ENCODE data around the gene NUP93.

NUP93 gene

DNA sequence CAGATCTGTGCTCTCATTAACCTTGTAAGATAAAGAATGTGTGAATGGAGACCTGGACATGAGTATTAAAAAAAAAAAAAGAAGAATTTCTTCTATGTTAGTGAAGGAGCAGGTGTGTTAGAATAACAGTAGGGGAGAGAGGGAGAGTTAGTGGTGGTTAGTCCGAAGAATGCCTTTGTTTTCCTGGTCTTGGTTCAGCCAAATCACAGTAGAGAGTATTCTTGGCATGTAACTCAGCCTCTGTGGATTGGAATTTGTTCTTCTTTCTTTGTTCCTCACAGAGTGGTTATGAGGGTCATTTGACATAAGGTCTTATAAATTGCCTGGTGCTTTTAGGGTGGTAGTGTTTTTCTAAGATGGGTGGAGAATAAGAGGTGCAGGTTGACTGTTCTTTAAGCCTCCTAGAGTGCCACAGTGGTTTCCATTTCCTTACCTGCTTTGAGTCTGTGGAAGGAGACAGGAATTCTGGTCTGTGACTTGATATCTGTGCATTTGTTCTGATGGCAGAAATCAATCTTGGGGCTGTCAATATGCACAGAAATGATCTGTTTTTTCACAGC is 17.6 kb downstream of the NUP93 start:
- Histone ChIP-seq H3F3A (ENCODE audit: low read depth) (no peaks in the 10 kb centered on the region), H3K9me2 (replicated peaks; ENCODE audit: low read depth, low read length) (no peaks in the 10 kb centered on the region), H3K36me3 (ENCODE audit: insufficient read depth, low read length) (peaks cover 41% of the 10 kb centered on the region; the same call in 1 of the 2 replicates), H2AFZ (ENCODE audit: low read length) (no peak overlapping the region), H4K20me1 (ENCODE audit: insufficient read depth, low read length, poor library complexity, severe bottlenecking) (peaks cover 10% of the 10 kb centered on the region), H3K4me1 (ENCODE audit: insufficient read depth, low read length, poor library complexity, severe bottlenecking) (no peaks in the 10 kb centered on the region), H3K9ac (ENCODE audit: low read depth, low read length, poor library complexity, severe bottlenecking) (no peak overlapping the region), H3K79me2 (ENCODE audit: insufficient read depth, low read length) (peaks cover 53% of the 10 kb centered on the region), H3K4me2 (ENCODE audit: low read depth, low read length, poor library complexity, severe bottlenecking) (no peak overlapping the region), H3K27me3 (ENCODE audit: insufficient read depth, low read length, poor library complexity, severe bottlenecking) (no peaks in the 10 kb centered on the region), H3K9me3 (ENCODE audit: insufficient read depth, low read depth, low read length) (no peaks in the 10 kb centered on the region), H3K4me3 (ENCODE audit: low read length, poor library complexity, severe bottlenecking) (no peak overlapping the region)
- TF ChIP-seq, protein P1, sequence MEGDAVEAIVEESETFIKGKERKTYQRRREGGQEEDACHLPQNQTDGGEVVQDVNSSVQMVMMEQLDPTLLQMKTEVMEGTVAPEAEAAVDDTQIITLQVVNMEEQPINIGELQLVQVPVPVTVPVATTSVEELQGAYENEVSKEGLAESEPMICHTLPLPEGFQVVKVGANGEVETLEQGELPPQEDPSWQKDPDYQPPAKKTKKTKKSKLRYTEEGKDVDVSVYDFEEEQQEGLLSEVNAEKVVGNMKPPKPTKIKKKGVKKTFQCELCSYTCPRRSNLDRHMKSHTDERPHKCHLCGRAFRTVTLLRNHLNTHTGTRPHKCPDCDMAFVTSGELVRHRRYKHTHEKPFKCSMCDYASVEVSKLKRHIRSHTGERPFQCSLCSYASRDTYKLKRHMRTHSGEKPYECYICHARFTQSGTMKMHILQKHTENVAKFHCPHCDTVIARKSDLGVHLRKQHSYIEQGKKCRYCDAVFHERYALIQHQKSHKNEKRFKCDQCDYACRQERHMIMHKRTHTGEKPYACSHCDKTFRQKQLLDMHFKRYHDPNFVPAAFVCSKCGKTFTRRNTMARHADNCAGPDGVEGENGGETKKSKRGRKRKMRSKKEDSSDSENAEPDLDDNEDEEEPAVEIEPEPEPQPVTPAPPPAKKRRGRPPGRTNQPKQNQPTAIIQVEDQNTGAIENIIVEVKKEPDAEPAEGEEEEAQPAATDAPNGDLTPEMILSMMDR (conservative IDR thresholded peaks at IDR 0.05; ENCODE audit: low read length), result no peak
- TF ChIP-seq EZH2phosphoT487 (IDR thresholded peaks at IDR 0.05; ENCODE audit: borderline replicate concordance), result no peak

DNA sequence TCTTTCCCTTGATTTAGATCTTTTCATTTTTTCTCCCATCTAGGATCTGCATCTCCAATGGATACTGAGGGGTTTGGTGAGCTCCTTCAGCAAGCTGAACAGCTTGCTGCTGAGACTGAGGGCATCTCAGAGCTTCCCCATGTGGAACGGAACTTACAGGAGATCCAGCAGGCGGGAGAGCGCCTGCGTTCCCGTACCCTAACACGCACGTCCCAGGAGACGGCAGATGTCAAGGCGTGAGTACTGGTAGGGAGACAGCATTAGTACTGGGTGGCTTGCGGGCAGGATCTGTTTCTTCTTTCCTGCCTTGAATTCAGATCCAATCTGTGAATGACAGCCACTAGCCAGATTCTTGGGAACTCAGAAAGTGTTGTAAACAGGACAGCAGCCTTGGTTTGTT is 18.3 kb downstream of the NUP93 start:
- no peak overlapping the region for H2AFZ ChIP-seq (ENCODE audit: low read length)
- no peaks in the 10 kb centered on the region for H3F3A ChIP-seq (ENCODE audit: low read depth)
- H3K9ac ChIP-seq (ENCODE audit: low read depth, low read length, poor library complexity, severe bottlenecking), result no peak overlapping the region
- H3K4me3 ChIP-seq (ENCODE audit: low read length, poor library complexity, severe bottlenecking), result no peak overlapping the region
- peaks cover 47% of the 10 kb centered on the region for H3K79me2 ChIP-seq (ENCODE audit: insufficient read depth, low read length)
- H3K4me1 ChIP-seq (ENCODE audit: insufficient read depth, low read length, poor library complexity, severe bottlenecking), result no peaks in the 10 kb centered on the region
- peaks cover 4% of the 10 kb centered on the region for H4K20me1 ChIP-seq (ENCODE audit: insufficient read depth, low read length, poor library complexity, severe bottlenecking)
- no peak overlapping the region for H3K4me2 ChIP-seq (ENCODE audit: low read depth, low read length, poor library complexity, severe bottlenecking)
- no peak for TF ChIP-seq EZH2phosphoT487 (IDR thresholded peaks at IDR 0.05; ENCODE audit: borderline replicate concordance)
- TF ChIP-seq, protein P1 (conservative IDR thresholded peaks at IDR 0.05; ENCODE audit: low read length), result no peak
- H3K27me3 ChIP-seq (ENCODE audit: insufficient read depth, low read length, poor library complexity, severe bottlenecking), result no peaks in the 10 kb centered on the region
- H3K9me3 ChIP-seq (ENCODE audit: insufficient read depth, low read depth, low read length), result no peaks in the 10 kb centered on the region
- H3K9me2 ChIP-seq (replicated peaks; ENCODE audit: low read depth, low read length), result no peaks in the 10 kb centered on the region
- H3K36me3 ChIP-seq (ENCODE audit: insufficient read depth, low read length), result peaks cover 46% of the 10 kb centered on the region; the same call in 1 of the 2 replicates

DNA sequence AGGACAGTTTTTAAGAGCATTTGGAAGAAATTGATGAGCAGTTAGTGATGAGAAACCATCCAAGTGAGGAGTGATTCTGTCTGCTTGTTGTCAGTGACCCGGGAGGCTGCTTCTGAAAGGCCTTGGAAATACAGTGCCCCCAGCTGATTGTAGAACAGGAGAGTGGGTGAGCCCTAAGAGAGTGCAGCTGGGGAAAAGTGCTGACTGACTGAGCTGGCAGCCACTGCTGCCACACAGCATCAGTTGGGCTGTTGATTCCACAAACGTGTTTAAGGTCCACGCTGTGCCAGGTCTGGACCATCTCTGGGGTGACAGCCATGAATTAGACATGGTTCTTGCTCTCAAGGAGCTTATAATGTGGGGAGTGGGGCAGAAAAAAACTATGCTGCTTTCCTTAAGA is 18.9 kb downstream of the NUP93 start:
- no peak for TF ChIP-seq EZH2phosphoT487 (IDR thresholded peaks at IDR 0.05; ENCODE audit: borderline replicate concordance)
- TF ChIP-seq, protein P1 (conservative IDR thresholded peaks at IDR 0.05; ENCODE audit: low read length), result no peak
- Histone ChIP-seq H2AFZ (ENCODE audit: low read length) (no peak overlapping the region), H3K9ac (ENCODE audit: low read depth, low read length, poor library complexity, severe bottlenecking) (no peak overlapping the region), H4K20me1 (ENCODE audit: insufficient read depth, low read length, poor library complexity, severe bottlenecking) (no peaks in the 10 kb centered on the region), H3K36me3 (ENCODE audit: insufficient read depth, low read length) (peaks cover 51% of the 10 kb centered on the region; the same call in 1 of the 2 replicates), H3K4me2 (ENCODE audit: low read depth, low read length, poor library complexity, severe bottlenecking) (no peak overlapping the region), H3K9me2 (replicated peaks; ENCODE audit: low read depth, low read length) (no peaks in the 10 kb centered on the region), H3K79me2 (ENCODE audit: insufficient read depth, low read length) (peaks cover 41% of the 10 kb centered on the region), H3K9me3 (ENCODE audit: insufficient read depth, low read depth, low read length) (no peaks in the 10 kb centered on the region; the same call in 1 of the 2 replicates), H3K4me1 (ENCODE audit: insufficient read depth, low read length, poor library complexity, severe bottlenecking) (no peaks in the 10 kb centered on the region), H3F3A (ENCODE audit: low read depth) (no peaks in the 10 kb centered on the region), H3K27me3 (ENCODE audit: insufficient read depth, low read length, poor library complexity, severe bottlenecking) (no peaks in the 10 kb centered on the region), H3K4me3 (ENCODE audit: low read length, poor library complexity, severe bottlenecking) (no peak overlapping the region)

Data from Loucy (cell line).